ENCODE results near the gene KCNMB2.

The KCNMB2 gene

GRCh38 chr3:178868681-178869080 is 332.4 kb downstream of the KCNMB2 start:
- DNase-seq (ENCODE audit: low read depth in 3 of 3) = no peak

- no peak for DNase-seq (ENCODE audit: low read depth in 3 of 3)
Observed at GRCh38 chr3:178870085-178870484, 333.8 kb downstream of the KCNMB2 start.

GRCh38 chr3:178875157-178875556 is 338.9 kb downstream of the KCNMB2 start:
- DNase-seq (ENCODE audit: low read depth in 3 of 3) = no peak

- DNase-seq (ENCODE audit: low read depth in 3 of 3) = no peak
Observed at GRCh38 chr3:178875836-178876235, 339.6 kb downstream of the KCNMB2 start.

GRCh38 chr3:178880274-178880673 is 344.0 kb downstream of the KCNMB2 start:
- no peak for DNase-seq (ENCODE audit: low read depth in 3 of 3)
